Dermis microvascular lymphatic vessel endothelial cell (primary cell): ENCODE measurements around the gene PPARA. TPM values are rescaled to one million over a fixed set of nuclear protein-coding genes. Genes with fewer than 3 reads are reported as not detected.

Source experiments
- DNase-seq, 2 donors: peaks; one replicate each; pipeline versions ENCODE4 v3.0.0 to v3.0.0-alpha.2; 2010; ENCODE audit warnings: low read depth in 2 of 2
- total RNA-seq: library from RNA; depleted of rRNA; stranded (reverse); fragments of >200 nt; gene quantifications from 2 replicates; pipeline ENCODE4 v1.2.1, GENCODE V29; 2014

Gene PPARA
- total RNA-seq, 1 donor from 2014 or later, result 7.1 TPM

GRCh38 chr22:46290843-46291785, 140.8 kb downstream of the PPARA start:
- DNase-seq, result no peak

DNA sequence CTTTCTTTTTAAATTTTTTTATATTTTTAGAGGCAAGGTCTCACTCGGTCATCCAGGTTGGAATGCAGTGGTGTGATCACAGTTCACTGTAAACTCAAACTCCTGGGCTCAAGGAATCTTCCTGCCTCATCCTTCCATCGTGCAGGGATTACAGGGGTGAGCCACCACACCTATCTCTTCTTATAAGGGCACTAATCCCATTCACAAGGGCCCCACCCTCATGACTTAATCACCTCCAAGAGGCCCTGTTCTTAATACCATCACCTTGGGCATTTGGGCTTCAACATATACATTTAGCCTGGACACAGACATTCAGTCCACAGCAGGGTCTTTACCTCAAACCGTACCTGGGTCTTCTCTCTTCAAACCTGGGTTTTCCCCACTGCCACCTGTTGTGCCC, 141.8 kb downstream of the PPARA start:
- DNase-seq, result no peak

DNA sequence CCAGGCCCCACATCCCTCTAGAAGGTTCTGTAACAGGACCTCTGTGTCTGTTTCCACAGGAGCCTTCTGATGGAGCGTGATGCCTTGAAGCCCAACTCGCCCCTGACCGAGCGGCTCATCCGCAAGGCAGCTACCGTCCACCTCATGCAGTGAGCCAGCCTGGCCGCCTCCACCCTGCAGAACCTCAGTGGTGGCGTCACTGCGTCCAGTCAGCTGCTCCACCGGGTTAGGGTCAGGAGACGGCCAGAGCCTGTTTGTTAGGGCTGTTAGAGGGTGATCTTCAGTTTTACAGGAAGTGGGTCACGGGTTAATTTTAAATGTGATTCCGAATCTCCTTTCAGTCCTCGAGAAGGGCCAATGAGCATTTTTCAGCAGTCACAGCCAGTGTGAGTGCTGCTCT, 142.4 kb downstream of the PPARA start:
- no peak for DNase-seq

Other genes with a start within 250 kb of the PPARA start
- gene WNT7B, start 173.4 kb upstream of the PPARA start, total RNA-seq, result not detected in 2 replicates
- gene CDPF1, start 99.8 kb downstream of the PPARA start, total RNA-seq, result 8.0 and 11.0 TPM in 2 replicates
- gene PKDREJ, start 112.8 kb downstream of the PPARA start, total RNA-seq, result under 0.01 TPM in 1 of 2 replicates, not detected in the other
- 19.4 and 27.1 TPM in 2 replicates for gene TTC38, start 117.5 kb downstream of the PPARA start, total RNA-seq
- gene GTSE1, start 146.3 kb downstream of the PPARA start, total RNA-seq, result 3.4 and 6.3 TPM in 2 replicates
- 16.3 and 19.5 TPM in 2 replicates for gene TRMU, start 185.2 kb downstream of the PPARA start, total RNA-seq